ENCODE results near the gene CDO1.

Gene CDO1

DNA sequence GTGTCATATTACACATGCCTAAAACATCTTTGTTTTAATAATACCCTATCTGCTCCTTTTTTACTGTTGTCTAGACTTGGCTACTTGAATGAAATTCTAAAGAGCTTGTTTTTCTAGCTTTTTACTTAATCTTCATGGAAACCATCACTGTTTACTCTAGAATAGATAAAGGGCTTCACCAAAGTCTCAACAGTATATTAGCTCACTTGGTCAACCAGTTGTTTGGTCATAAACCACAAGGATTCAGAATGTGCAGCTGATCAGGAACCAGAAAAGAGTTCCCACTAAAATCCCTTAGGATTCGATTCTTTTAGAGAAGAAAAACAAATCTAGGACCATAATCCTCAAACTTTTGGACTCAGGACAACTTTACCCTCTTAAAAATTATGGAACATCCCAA, 38.0 kb downstream of the CDO1 start:
- no peak for DNase-seq

DNA sequence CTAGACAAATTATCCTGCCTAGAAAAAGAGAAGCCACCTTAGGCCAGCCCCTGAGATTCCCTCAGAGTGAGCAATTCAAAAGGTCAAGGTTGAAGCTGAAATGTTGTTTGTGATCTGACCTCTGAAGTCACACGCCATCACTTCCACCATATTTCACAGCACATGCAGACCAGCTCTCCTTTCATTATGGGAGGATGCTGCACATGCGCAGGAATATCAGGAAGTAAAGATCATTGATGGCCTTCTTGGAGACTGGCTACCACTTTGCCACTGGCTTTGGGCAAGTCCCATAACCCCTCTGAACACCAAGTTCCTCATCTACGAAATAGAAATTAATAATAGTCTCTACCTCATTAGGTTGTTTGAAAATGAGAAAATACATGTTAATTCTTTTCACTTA, 39.5 kb downstream of the CDO1 start:
- DNase-seq: no peak

DNA sequence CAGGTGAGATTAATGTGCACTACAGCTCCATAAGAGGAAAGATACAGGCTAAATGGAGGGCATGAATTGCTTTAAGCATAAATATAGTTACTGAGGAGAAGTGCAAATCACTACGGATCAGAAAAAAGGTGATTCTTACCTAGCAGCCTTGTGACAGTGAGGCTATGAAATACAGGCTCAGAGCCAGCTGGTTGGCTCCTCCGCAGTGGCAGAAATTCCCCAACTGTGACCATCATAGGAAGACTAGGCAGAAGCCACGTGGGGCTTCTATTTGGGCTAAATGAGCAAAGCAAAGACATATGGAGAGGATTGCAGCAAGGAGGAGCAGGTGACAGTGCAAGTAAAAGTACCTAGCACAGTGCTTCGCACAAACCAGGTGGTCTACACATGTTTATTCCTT, 40.5 kb downstream of the CDO1 start:
- DNase-seq: no peak

DNA sequence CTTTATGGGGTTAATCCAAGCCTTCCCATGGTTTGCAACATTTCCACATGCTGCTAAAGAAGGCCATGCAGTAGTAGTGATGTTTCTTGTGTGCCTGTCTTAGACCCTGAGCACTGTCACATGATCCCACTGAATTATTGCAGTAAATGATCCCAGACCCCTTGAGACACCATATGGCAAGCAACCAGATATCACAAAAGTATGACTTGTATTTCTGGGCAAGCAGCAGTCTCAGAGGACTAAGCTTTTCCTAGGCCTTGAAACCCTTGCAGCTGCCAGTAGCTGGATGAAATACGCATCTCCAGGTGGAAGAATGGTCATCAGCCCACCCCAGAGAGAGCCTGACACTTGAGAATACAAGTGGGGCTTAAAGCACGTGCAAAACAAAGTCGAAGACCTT, 41.8 kb downstream of the CDO1 start:
- no peak for DNase-seq

DNA sequence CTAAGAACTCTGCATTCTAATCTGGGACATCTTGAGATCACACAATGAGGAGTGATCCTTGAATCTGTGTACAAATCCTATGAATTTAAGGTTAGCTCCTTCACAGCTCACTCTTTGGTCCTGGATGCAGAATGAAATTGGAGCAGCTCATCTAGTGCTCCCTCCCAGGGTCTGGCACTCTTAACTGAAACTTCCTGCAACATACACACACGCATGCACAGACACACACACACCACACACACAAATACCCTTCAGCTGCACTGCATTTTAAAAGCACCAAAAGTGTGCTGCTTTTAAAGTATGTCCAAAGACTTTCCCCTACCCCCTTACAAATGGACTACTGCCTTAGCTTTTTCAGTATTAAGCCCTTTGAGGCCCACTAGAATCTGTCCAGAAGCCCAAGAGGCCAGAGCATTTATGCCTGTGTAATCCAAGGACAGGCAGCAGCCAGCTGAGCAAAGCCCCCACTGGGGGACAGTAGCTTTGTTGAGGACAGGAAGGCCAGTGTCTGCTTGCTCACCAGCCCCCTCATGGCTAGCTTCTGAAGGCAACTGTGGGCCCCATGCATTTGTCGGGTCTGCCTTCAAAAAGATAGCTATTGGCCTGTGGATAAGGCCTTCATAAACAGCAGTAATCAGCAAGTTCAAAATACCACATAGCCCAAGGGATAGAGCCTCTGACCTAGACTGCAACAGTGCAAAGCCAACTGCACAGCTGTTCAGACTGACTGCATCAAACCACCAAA, 43.6 kb downstream of the CDO1 start:
- no peak for DNase-seq

DNA sequence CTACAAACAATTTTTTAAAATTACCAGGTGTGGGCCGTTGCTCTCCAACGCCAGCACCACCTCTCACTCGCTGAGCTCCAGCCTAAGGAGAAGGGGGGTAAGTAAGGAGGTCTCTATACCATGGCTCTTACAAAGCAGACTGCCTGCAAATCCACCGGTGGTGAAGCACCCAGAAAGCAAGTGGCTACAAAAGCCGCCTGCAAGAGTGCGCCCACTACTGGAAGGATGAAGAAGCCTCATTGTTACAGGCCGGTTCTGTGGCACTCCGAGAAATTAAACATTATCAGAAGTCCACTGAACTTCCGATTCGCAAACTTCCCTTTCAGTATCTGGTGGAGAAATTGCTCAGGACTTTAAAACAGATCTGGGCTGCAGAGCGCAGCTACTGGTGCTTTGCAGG, 46.0 kb downstream of the CDO1 start:
- DNase-seq: no peak

DNA sequence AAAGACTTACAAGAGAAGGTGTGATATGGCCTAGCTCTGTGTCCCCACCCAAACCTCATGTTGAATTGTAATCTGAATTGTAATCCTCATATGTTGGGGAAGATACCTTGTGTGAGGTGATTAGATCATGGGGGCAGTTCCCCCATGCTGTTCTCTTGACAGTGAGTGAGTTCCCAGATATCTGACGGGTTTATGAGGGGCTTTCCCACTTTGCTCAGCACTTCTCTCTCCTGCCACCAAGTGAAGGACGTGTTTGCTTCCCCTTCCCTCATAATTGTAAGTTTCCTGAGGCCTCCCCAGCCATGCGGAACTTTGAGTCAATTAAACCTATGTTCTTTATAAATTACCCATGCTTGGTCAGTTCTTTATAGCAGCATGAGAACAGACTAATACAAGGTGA, 49.0 kb downstream of the CDO1 start:
- no peak for DNase-seq

DNA sequence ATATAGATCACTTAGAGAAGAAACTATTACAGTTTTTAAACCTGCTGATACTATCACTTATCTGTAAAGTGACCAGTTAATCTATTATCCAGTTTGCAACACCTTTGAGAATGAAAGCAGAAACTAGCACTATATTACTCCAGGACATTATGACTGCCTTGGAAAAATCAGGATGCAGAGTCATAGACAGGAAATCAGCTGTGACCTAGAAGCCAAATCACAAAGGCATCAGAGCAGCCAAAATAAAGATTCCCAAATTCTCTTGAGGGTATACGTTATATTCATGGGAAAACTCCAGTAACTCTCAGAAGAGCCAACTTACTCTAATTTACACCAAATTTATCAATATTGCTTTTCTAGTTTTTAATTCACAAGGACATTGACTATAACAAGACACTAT, 49.9 kb downstream of the CDO1 start:
- DNase-seq: no peak

DNA sequence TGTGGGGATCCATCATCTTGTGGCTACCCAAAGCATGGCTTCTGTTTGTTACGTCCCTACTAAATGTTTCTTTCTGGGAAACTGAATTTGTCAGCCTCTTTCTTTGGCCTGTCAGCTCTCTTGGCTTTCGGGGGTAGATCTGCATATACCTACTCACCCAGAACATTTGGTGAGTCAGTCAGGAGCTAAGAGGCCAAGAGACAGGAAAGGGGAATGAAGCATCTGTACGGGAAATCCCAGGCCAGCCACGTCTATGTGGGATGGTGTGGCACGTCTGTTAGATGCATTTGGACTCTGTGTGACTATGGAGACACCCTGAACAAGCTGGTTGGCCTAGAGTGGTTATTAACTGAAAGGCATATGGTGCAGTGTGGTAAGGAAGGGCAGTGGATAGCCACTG, 58.1 kb downstream of the CDO1 start:
- no peak for DNase-seq

DNA sequence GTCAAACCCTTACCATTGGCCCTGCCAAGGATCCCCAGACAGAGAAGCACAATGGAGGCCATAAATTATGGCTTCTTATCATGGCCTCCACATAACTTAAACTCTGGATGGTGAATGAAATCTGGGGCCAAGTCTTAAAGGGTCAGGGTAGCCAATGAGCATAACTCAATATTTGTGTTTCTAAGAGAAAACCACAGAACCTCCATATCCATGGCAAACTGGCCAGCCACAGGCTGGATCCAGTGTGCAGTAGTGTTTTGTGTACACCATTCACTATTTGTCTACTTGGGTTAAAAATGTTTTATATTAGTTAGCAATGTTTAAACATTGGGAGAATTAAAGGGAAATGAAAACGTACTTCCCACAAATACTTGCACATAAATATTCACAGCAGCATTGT, 60.8 kb downstream of the CDO1 start:
- no peak for DNase-seq

Measured in NK-92 treated with Interleukin-12 subunit alpha and Interleukin-12 subunit beta, amount 100 ng/mL, for 24 hours (cell line).